ENCODE data around the gene DSTN. TPM values are rescaled to one million over a fixed set of nuclear protein-coding genes. Genes with fewer than 3 reads are reported as not detected.
A peak's percentile ranks its signal among the peaks of the same experiment; 100 is the strongest.
"Not testable (repeated sequence)": the region's sequence is repeated elsewhere in the genome, so short reads cannot be mapped to it uniquely, and the experiment has no call there.

The DSTN gene
- total RNA-seq, 3 donors from 2014 or later, result 180 to 384 (median 272) TPM

DNA sequence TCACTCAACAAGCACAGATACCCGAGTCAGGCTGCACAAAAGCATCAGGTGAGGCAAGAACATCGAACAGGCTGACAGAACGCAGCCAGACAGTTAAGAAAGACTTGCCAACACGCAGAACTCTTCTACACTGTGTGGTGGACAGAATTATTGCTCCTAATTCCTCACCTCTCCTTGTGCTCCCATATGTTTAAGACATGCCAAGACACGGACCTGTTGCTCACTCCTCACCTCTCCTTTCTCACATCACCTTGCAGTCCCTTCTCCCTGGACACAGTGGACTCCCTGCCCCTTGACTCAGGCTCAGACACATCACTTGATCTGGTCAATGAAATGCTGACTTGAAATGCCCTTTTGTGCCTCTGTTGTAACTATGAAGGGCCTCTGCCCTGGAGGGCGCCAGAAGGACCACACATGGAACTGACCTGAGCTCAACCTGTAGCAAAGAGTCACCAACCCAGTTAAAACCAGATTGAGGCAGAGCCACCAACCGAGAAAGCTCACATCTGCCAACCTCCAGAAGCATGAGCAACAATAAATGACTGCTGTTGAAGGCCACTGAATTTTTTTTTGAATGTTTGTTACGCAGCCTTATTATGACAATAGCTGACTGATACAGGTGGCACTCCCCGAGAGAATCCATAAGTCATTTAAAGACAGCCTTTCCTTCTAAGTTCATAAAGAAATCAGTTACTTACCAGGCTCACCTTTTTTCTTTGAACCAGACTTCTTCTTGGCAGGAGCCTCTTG lies 88.2 kb downstream of the DSTN start:
- TF ChIP-seq POLR2A (IDR thresholded peaks at IDR 0.05), result no peak
- no peak for TF ChIP-seq POLR2AphosphoS5 (IDR thresholded peaks at IDR 0.05)
- TF ChIP-seq, protein P1, sequence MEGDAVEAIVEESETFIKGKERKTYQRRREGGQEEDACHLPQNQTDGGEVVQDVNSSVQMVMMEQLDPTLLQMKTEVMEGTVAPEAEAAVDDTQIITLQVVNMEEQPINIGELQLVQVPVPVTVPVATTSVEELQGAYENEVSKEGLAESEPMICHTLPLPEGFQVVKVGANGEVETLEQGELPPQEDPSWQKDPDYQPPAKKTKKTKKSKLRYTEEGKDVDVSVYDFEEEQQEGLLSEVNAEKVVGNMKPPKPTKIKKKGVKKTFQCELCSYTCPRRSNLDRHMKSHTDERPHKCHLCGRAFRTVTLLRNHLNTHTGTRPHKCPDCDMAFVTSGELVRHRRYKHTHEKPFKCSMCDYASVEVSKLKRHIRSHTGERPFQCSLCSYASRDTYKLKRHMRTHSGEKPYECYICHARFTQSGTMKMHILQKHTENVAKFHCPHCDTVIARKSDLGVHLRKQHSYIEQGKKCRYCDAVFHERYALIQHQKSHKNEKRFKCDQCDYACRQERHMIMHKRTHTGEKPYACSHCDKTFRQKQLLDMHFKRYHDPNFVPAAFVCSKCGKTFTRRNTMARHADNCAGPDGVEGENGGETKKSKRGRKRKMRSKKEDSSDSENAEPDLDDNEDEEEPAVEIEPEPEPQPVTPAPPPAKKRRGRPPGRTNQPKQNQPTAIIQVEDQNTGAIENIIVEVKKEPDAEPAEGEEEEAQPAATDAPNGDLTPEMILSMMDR (IDR thresholded peaks at IDR 0.05), result no peak
- no peaks in the 10 kb centered on the region for H3K4me1 ChIP-seq

DNA sequence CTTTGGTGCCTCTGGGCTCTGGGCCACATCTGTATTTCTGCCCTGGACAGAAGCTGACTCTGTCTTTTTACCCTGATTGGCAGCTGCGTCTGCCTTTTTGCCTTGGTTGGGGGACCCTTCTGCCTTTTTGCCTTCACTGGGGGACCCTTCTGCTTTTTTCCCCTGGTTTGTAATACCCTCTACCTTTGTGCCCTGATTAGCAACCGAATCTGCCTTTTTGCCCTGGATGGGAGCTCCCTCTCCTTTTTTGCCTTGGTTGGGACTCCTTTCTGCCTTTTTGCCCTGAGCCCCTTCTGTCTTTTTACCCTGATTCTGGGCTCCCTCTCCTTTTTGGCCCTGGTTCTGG lies 88.7 kb downstream of the DSTN start:
- Histone ChIP-seq H3K9me3 (no peaks in the 10 kb centered on the region), H3K27ac (peak overlapping the region in 1 of 2 donors; percentile 17), H3K36me3 (no peaks in the 10 kb centered on the region), H3K4me1 (no peaks in the 10 kb centered on the region), H3K4me3 (no peak overlapping the region), H3K27me3 (no peaks in the 10 kb centered on the region)
- no peak for TF ChIP-seq POLR2AphosphoS5 (IDR thresholded peaks at IDR 0.05)
- no peak for TF ChIP-seq POLR2A (IDR thresholded peaks at IDR 0.05)
- TF ChIP-seq, protein P1 (IDR thresholded peaks at IDR 0.05), result no peak
- intact Hi-C loops (cut with DNase I; ENCODE audit: low total_unique reads), result no loop called here
- no peak for DNase-seq (ENCODE audit: low spot score in 2 of 2)

More for the DNA sequence above, 88.2 kb downstream of the DSTN start:
- no peak for DNase-seq (ENCODE audit: low spot score in 2 of 2)
- Histone ChIP-seq H3K9me3 (no peaks in the 10 kb centered on the region), H3K27ac (peak overlapping the region; percentile 11 to 17), H3K4me3 (no peak overlapping the region), H3K36me3 (no peaks in the 10 kb centered on the region), H3K27me3 (no peaks in the 10 kb centered on the region)
- intact Hi-C loops (cut with DNase I; ENCODE audit: low total_unique reads), result no loop called here

DNA sequence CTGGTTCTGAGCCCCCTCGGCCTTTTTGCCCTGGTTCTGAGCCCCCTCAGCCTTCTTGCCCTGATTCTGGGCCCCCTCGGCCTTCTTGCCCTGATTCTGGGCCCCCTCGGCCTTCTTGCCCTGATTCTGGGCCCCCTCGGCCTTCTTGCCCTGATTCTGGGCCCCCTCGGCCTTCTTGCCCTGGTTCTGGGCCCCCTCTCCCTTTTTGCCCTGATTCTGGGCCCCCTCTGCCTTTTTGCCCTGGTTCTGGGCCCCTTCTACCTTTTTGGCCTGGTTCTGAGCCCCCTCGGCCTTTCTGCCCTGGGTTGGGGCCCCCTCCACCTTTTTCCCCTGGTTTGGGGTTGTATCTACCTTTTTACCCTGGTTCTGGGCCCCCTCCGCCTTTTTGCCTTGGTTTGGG lies 89.5 kb downstream of the DSTN start:
- H3K4me1 ChIP-seq; H3K36me3 ChIP-seq; H3K4me3 ChIP-seq; intact Hi-C loops (cut with DNase I; ENCODE audit: low total_unique reads); H3K9me3 ChIP-seq; DNase-seq (ENCODE audit: low spot score in 2 of 2); H3K27me3 ChIP-seq: not testable (repeated sequence)
- H3K27ac ChIP-seq, result peak overlapping the region in 1 of 2 donors; percentile 36

Other genes with a start within 250 kb of the DSTN start
- gene BFSP1, start 38.7 kb upstream of the DSTN start, total RNA-seq, result 1 to 10 TPM in 2 of 3 donors, under 1 TPM in 1; 0.80 to 2.8 (median 1.6) TPM
- 10 to 100 TPM; 49.8 to 92.4 (median 78.0) TPM for gene RRBP1, start 112.2 kb downstream of the DSTN start, total RNA-seq
- not detected for gene BANF2, start 129.9 kb downstream of the DSTN start, total RNA-seq

Measured in breast epithelium (tissue), 4 donors.